ENCODE results near the gene ARL16.
A peak's percentile ranks its signal among the peaks of the same experiment; 100 is the strongest.

The ARL16 gene

DNA sequence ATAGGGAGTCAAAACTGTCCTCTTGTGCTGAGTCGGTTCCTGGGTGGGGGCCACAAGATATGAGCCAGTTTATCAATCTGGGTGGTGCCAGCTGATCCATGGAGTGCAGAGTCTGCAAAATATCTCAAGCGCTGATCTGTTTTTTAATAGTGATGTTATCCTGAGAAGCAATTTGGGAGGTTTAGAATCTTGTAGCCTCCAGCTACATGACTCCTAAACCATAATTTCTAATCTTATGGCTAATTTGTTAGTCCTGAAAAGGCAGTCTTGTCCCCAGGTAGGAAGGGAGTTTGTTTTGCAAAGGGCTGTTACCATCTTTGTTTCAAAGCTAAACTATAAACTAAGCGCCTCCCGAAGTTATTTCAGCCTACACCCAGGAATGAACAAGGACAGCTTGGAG is 44.9 kb downstream of the ARL16 start:
- no peak for DNase-seq

DNA sequence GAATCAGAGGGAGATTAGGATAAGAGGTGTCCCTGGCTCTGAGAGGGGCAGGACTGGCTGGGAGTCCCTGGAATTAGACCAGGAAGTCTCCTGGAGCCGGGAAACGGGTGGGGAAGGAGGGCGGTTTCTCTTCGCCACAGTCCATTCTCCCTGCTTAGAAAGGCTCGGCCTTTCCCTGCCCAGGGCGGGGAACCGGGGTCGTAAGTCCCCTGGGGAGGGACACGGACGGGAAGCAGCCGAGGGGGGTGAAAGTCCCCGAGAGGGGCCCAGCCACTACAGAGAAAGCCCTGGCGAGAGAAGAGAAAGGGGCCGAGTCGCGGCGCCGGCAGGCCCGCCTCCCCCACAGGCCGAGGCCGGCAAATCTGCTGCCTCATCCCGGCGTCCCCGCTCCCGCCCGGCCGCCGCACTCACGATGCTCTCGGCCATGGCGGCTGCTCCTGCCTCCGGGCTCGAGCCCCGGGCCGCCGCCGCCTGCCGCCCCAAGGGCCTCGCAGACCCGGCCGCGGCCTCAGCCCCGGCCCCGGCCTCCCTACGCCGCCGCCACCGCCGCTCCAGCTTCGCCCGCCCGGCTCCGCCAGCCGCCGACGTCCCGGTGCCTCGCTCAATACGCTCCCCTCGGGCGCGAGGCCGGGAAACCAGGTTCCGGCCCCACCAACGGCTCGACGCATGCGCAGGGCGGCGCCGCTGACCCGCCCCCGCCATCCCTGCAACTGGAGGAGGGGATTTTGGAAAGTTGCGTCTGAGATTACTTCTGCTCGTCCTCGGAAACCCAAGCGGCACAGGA is 46.9 kb downstream of the ARL16 start, which contains the start of the genes NPLOC4 and TSPAN10:
NPLOC4 (minus strand) TSS at position 608 of the 784 bp plus-strand sequence; CDS start at position 426, 182 bp downstream.
TSPAN10 (plus strand) TSS at position 692 of the 784 bp plus-strand sequence. CDS start 5,217 bp downstream, outside the sequence.
- DNase-seq = peak; percentile 83

DNA sequence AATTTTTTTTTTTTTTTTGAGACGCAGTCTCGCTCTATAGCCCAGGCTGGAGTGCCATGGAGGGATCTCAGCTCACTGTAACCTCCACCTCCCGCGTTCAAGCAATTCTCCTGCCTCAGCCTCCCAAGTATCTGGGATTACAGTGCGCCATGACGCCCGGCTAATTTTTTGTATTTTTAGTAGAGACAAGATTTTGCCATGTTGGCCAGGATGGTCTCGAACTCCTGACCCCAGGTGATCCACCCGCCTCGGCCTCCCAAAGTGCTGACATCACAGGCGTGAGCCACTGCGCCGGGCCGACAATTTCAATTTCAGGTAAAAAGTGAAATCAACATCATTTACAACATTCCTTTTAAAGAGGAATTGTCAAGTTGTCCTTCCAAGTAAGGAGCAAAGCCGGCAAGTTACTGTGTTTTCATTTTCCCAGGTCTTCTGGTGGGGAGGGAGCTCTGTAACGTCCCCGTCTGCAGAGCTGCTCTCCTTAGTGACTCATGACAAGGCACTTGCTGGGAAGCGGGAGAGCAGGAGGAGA is 47.6 kb downstream of the ARL16 start:
- no peak for DNase-seq

GRCh38 chr17:81635431-81635830 is 48.2 kb downstream of the ARL16 start:
- DNase-seq = no peak

GRCh38 chr17:81631482-81631881 is 52.1 kb downstream of the ARL16 start:
- DNase-seq = no peak
